Measurements from ENCODE around the gene ABLIM3. TPM values are rescaled to one million over a fixed set of nuclear protein-coding genes. Genes with fewer than 3 reads are reported as not detected.

ABLIM3 gene
- total and polyA plus RNA-seq, 2 of the 13 experiments (the other 11 are each of a cell fraction or from before 2014, with no cell fraction given), result 0.53 to 6.3 TPM

DNA sequence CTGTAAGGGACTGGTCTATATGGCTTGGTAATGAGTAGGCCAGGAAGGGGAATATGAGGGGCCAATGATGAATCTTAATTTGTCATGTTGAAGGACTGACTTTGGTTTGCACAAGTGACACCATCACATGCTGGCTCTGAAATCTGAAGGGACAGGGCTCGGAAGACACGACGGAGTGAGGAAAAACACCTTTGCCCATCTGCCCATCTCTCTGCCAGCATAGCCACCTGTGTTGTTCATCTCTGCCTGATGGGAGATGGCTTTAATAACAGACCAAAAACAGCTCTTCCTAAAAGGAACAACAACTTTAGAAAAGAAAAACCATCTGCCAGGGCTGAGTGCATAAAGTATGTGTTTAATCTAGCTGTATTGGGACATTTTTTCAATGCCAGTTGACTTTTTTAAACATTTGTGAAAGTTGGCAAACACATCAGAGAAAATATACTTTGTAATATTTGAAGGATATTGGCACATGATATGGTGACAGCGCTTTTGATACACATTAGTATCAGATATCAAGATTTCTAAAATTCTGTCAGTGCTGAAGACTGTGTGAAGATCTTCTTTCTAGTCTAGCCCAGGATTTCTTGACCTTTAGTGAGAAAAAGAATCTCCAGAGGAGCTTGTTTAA, 27.1 kb downstream of the ABLIM3 start:
- POLR2A ChIA-PET, result interaction anchor here (1.4 kb wide), 1 partner anchor 16 kb away, joined by 3 read pairs; no protein-coding TSS in a partner anchor
- Histone ChIP-seq H3K9me3 (ENCODE audit: low read length) (no peaks in the 10 kb centered on the region), H3K4me1 (ENCODE audit: insufficient read depth, low read length) (peaks cover 42% of the 10 kb centered on the region), H3K36me3 (replicated peaks in 1 of 2; ENCODE audit: control insufficient read depth in 1 of 2, insufficient read depth in 2 of 2, low read length in 2 of 2) (no peaks in the 10 kb centered on the region), H3K27ac (ENCODE audit: extremely low read length, insufficient read depth, low read length) (no peak overlapping the region), H3K27me3 (ENCODE audit: control insufficient read depth in 1 of 2, insufficient read depth in 2 of 2, low read length in 2 of 2) (no peaks in the 10 kb centered on the region), H3K4me3 (replicated peaks in 1 of 3; ENCODE audit: insufficient read depth in 1 of 3, low read depth in 2 of 3, low read length in 3 of 3) (no peak overlapping the region), H3K9ac (ENCODE audit: insufficient read depth, low read depth, low read length) (no peak overlapping the region), H3K79me2 (ENCODE audit: insufficient read depth, low read length) (no peaks in the 10 kb centered on the region), H2AFZ (ENCODE audit: low read length) (no peak overlapping the region), H4K20me1 (ENCODE audit: insufficient read depth, low read length) (no peaks in the 10 kb centered on the region), H3K4me2 (ENCODE audit: low read depth, low read length) (no peak overlapping the region)
- ATAC-seq, result no peak
- intact Hi-C loops (cut with micrococcal nuclease; ENCODE audit: unreplicated experiment), result no loop called here
- in situ Hi-C loops (cut with HindIII; ENCODE audit: extremely low pct_ligation_motif_present, low pct_unique_long_range_greater_than_20kb), result no loop called here
- TF ChIP-seq MTF1 (CRISPR knock-in tag; IDR thresholded peaks at IDR 0.05), result no peak
- TF ChIP-seq ZFYVE20 (CRISPR knock-in tag; IDR thresholded peaks at IDR 0.05; ENCODE audit: borderline replicate concordance, low read depth), result no peak
- no peak for TF ChIP-seq RFX1 (IDR thresholded peaks at IDR 0.05)
- TF ChIP-seq RBFOX2 (IDR thresholded peaks at IDR 0.05; ENCODE audit: low read depth, low read length), result no peak
- TF ChIP-seq BATF2 (CRISPR knock-in tag; IDR thresholded peaks at IDR 0.05), result no peak
- no peak for TF ChIP-seq MED1 (CRISPR knock-in tag; IDR thresholded peaks at IDR 0.05)
- no peak for TF ChIP-seq GLMP (CRISPR knock-in tag; IDR thresholded peaks at IDR 0.05; ENCODE audit: borderline replicate concordance)
- TF ChIP-seq, protein P1, sequence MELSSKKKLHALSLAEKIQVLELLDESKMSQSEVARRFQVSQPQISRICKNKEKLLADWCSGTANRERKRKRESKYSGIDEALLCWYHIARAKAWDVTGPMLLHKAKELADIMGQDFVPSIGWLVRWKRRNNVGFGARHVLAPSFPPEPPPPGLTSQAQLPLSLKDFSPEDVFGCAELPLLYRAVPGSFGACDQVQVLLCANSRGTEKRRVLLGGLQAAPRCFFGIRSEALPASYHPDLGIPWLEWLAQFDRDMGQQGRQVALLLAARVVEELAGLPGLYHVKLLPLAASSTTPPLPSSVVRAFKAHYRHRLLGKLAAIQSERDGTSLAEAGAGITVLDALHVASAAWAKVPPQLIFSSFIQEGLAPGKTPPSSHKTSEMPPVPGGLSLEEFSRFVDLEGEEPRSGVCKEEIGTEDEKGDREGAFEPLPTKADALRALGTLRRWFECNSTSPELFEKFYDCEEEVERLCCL (CRISPR knock-in tag; IDR thresholded peaks at IDR 0.05; ENCODE audit: borderline replicate concordance), result no peak
- no peak for TF ChIP-seq SAFB2 (CRISPR knock-in tag; IDR thresholded peaks at IDR 0.05; ENCODE audit: borderline replicate concordance, low read depth)
- no peak for TF ChIP-seq ZNF615 (CRISPR knock-in tag; IDR thresholded peaks at IDR 0.05; ENCODE audit: borderline replicate concordance)
- no peak for TF ChIP-seq ARHGAP35 (CRISPR knock-in tag; IDR thresholded peaks at IDR 0.05; ENCODE audit: borderline replicate concordance)
- no peak for TF ChIP-seq ZNF3 (CRISPR knock-in tag; IDR thresholded peaks at IDR 0.05)
- TF ChIP-seq ZNF18 (CRISPR knock-in tag; IDR thresholded peaks at IDR 0.05; ENCODE audit: insufficient replicate concordance), result no peak
- CTCF ChIA-PET (ENCODE audit: low intra/inter-chr PET ratio, low total read pairs), result no interaction called here
- DNase-seq (ENCODE audit: low spot score), result no peak
- FAIRE-seq, result no peak
- WGBS (ENCODE audit: low lambda C conversion rate), result 97% methylated on average over 4 of the region's 4 CpGs
- BruUV-seq (replicated peaks), result no TSS peak
